HUES64 (cell line): ENCODE measurements around the gene TRIP12.
A peak's percentile ranks its signal among the peaks of the same experiment; 100 is the strongest.

Source experiments
- H3K27ac ChIP-seq: 2 replicates; pipeline ENCODE4 v1.7.0; 2013; ENCODE audit warnings: low read depth, low read length, inconsistent platforms
- H3K27me3 ChIP-seq: 2 replicates; pipeline ENCODE4 v1.6.1; 2013; ENCODE audit warnings: mild to moderate bottlenecking, low read length; ENCODE audit not compliant: insufficient read depth
- H3K36me3 ChIP-seq: 2 replicates; pipeline ENCODE4 v1.6.1; 2013; ENCODE audit warnings: mild to moderate bottlenecking, low read length; ENCODE audit not compliant: insufficient read depth
- H3K4me1 ChIP-seq: 2 replicates; pipeline ENCODE4 v1.6.1; 2013; ENCODE audit warnings: mild to moderate bottlenecking, low read length, moderate library complexity; ENCODE audit not compliant: insufficient read depth
- H3K4me3 ChIP-seq: 2 replicates; pipeline ENCODE4 v1.5.1; 2013; ENCODE audit warnings: mild to moderate bottlenecking, low read length, moderate library complexity
- H3K9ac ChIP-seq: 2 replicates; pipeline ENCODE4 v1.6.1; 2013; ENCODE audit warnings: mild to moderate bottlenecking, low read depth, low read length
- H3K9me3 ChIP-seq: 2 replicates; pipeline ENCODE4 v1.6.1; 2013; ENCODE audit warnings: low read depth, low read length; ENCODE audit not compliant: insufficient read depth
- WGBS: fragments of 150-250, 120-280 bp; methylation state at CpG from one replicate; pipeline ENCODE4 v1.1.7; 2013; ENCODE audit warnings: missing lambda C conversion rate; 5-methylcytosine and 5-hydroxymethylcytosine counted together

TRIP12 gene

GRCh38 chr2:229714736-229715541 is 206.9 kb downstream of the TRIP12 start:
- 1% methylated on average over 60 of the region's 60 CpGs for WGBS
- Histone ChIP-seq H3K36me3 (no peaks in the 10 kb centered on the region), H3K27me3 (peaks cover 84% of the 10 kb centered on the region), H3K4me3 (peak overlapping the region; percentile 68), H3K4me1 (peaks cover 8% of the 10 kb centered on the region; the same call in 1 of the 2 replicates), H3K27ac (no peak overlapping the region), H3K9ac (no peak overlapping the region), H3K9me3 (no peaks in the 10 kb centered on the region; the same call in 1 of the 2 replicates)

- Histone ChIP-seq H3K4me3 (peak within 1 kb of the TSS; percentile 68), H3K9ac (no peak within 1 kb of the TSS), H3K27ac (no peak within 1 kb of the TSS), H3K9me3 (no peaks in the 10 kb centered on the region; the same call in 1 of the 2 replicates), H3K27me3 (peaks cover 84% of the 10 kb centered on the region), H3K4me1 (peaks cover 8% of the 10 kb centered on the region; the same call in 1 of the 2 replicates), H3K36me3 (no peaks in the 10 kb centered on the region)
- under 1% methylated on average over 67 of the region's 84 CpGs for WGBS
These were observed 207.6 kb downstream of the TRIP12 start, which contains the start of gene DNER for GRCh38 chr2:229714080-229714735. Gene DNER (minus strand): TSS chr2:229714555. CDS start chr2:229714423, 132 bp downstream.
